Smooth muscle cell (in vitro differentiated cells): ENCODE measurements around the gene ARHGEF40. TPM values are rescaled to one million over a fixed set of nuclear protein-coding genes. Genes with fewer than 3 reads are reported as not detected.

Experiments
- DNase-seq: peaks from one replicate; lab custom pipeline; 2025; ENCODE audit not compliant: unreplicated experiment; lab: John Stamatoyannopoulos, UW
- H2AFZ ChIP-seq: fragments of 200-600 bp; sonication (generic); 2 replicates; pipeline ENCODE4 v1.6.0; 2016; ENCODE audit warnings: antibody characterized with exemption, low read depth, mild to moderate bottlenecking
- H3F3A ChIP-seq: fragments of 200-600 bp; sonication (generic); 2 replicates; pipeline ENCODE4 v1.6.0; 2017; ENCODE audit warnings: antibody characterized with exemption, low read depth
- H3K27ac ChIP-seq: fragments of 200-600 bp; sonication (generic); 2 replicates; pipeline ENCODE4 v1.5.1; 2016; ENCODE audit warnings: low read depth, mild to moderate bottlenecking
- H3K27me3 ChIP-seq: fragments of 200-600 bp; sonication (generic); 2 replicates; pipeline ENCODE4 v1.6.1; 2016; ENCODE audit warnings: low read depth, mild to moderate bottlenecking
- H3K36me3 ChIP-seq: fragments of 200-600 bp; sonication (generic); 2 replicates; pipeline ENCODE4 v1.5.1; 2016; ENCODE audit warnings: low read depth
- H3K4me1 ChIP-seq: fragments of 200-600 bp; sonication (generic); 2 replicates; pipeline ENCODE4 v1.5.1; 2016; ENCODE audit warnings: low read depth
- H3K4me2 ChIP-seq: fragments of 200-600 bp; sonication (generic); 2 replicates; pipeline ENCODE4 v1.6.0; 2016; ENCODE audit warnings: mild to moderate bottlenecking
- H3K4me3 ChIP-seq: fragments of 200-600 bp; sonication (generic); 2 replicates; pipeline ENCODE4 v1.5.1; 2016; ENCODE audit warnings: mild to moderate bottlenecking
- H3K79me2 ChIP-seq: fragments of 200-600 bp; sonication (generic); 2 replicates; pipeline ENCODE4 v1.6.0; 2016; ENCODE audit warnings: low read depth, mild to moderate bottlenecking
- H3K9ac ChIP-seq: fragments of 200-600 bp; sonication (generic); 2 replicates; pipeline ENCODE4 v1.6.0; 2016; ENCODE audit warnings: low read depth
- H3K9me3 ChIP-seq: fragments of 200-600 bp; sonication (generic); replicated peaks from 2 replicates; pipeline ENCODE4 v1.5.1; 2016; ENCODE audit warnings: low read depth
- H4K20me1 ChIP-seq: fragments of 200-600 bp; sonication (generic); 2 replicates; pipeline ENCODE4 v1.6.0; 2016; ENCODE audit warnings: low read depth
- CTCF ChIP-seq: fragments of 200-600 bp; sonication (generic); IDR thresholded peaks from 2 replicates; pipeline ENCODE4 v1.5.1; 2017; ENCODE audit warnings: borderline replicate concordance, mild to moderate bottlenecking, antibody characterized with exemption; ENCODE audit not compliant: insufficient read depth, poor library complexity, severe bottlenecking
- WGBS: methylation state at CpG from one replicate; pipeline ENCODE4 v1.1.7; 2016; ENCODE audit warnings: low lambda C conversion rate; 5-methylcytosine and 5-hydroxymethylcytosine counted together
- polyA plus RNA-seq: library from polyadenylated mRNA; unstranded; fragments of >200 nt; fragmentation: Nextera tagmentation; extraction: Ambion mirVana; gene quantifications from 2 replicates; pipeline ENCODE4 v1.2.1, GENCODE V29; 2016
- total RNA-seq: library from RNA; depleted of rRNA; stranded (reverse); fragments of >200 nt; gene quantifications from 2 replicates; pipeline ENCODE4 v1.2.3, GENCODE V29; 2014

The ARHGEF40 gene
- total and polyA plus RNA-seq, 2 experiments from 2014 or later = 67.8 to 74.4 TPM

DNA sequence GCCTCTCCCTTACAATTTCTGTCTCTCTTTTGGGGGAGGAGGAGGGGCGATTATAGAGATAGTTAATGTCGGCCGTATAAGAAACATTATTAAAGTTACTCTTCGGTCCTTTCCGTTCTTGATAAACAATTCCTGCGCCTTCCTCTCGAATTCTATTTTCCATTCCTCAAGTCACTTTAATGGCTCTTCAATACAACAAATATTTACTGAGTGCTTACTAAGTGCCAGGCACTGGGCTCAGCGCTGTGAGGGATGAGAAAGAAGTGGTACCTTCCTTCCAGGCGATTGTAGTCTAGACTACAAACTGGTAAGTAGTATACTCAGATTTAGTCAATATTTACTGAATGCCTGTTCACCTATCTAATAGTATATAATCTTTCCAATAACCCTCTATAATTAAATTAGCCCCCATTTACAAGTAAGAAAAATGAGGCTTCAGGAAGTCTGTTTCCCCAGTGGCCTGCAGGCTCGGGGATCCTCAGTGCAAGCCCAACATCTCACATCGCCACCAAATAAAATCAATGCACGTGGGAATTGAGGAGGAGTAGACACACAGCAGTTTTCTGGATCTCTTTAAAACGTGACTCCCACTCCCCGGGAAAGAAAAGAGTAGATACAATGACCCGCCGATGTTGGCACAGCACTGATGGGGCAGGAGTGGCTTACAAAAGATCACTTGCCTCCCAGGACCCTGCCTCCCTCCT, 28.9 kb downstream of the ARHGEF40 start:
- peak overlapping the region; percentile 50 for H3K9ac ChIP-seq

GRCh38 chr14:21099596-21099985, 29.5 kb downstream of the ARHGEF40 start:
- Histone ChIP-seq H3F3A (peaks cover 27% of the 10 kb centered on the region), H3K9ac (no peak overlapping the region), H3K9me3 (no peaks in the 10 kb centered on the region), H3K4me3 (peak overlapping the region; percentile 70), H3K36me3 (no peaks in the 10 kb centered on the region), H2AFZ (no peak overlapping the region), H3K4me1 (peaks cover 52% of the 10 kb centered on the region), H3K27me3 (no peaks in the 10 kb centered on the region), H4K20me1 (peaks cover 12% of the 10 kb centered on the region), H3K4me2 (peak overlapping the region; percentile 96), H3K27ac (no peak overlapping the region), H3K79me2 (no peaks in the 10 kb centered on the region)
- no peak for DNase-seq
- no peak for TF ChIP-seq CTCF
- whole genome bisulfite sequencing = 76% methylated on average over 5 of the region's 5 CpGs

More for the DNA sequence above, 28.9 kb downstream of the ARHGEF40 start:
- Histone ChIP-seq H3K36me3 (no peaks in the 10 kb centered on the region), H3K4me3 (peak overlapping the region; percentile 70), H3K27ac (peak overlapping the region; percentile 44), H3K4me1 (peaks cover 54% of the 10 kb centered on the region), H4K20me1 (peaks cover 16% of the 10 kb centered on the region), H3K27me3 (no peaks in the 10 kb centered on the region), H3K4me2 (peak overlapping the region; percentile 96), H3F3A (peaks cover 31% of the 10 kb centered on the region), H3K79me2 (no peaks in the 10 kb centered on the region), H2AFZ (peak overlapping the region; percentile 86), H3K9me3 (no peaks in the 10 kb centered on the region)
- no peak for DNase-seq
- no peak for TF ChIP-seq CTCF
- 16% methylated on average over 16 of the region's 16 CpGs for WGBS

- H3K36me3 ChIP-seq = no peaks in the 10 kb centered on the region
- no peak within 1 kb of the TSS for H3K4me2 ChIP-seq
- H3F3A ChIP-seq = peaks cover 25% of the 10 kb centered on the region
- no peak within 1 kb of the TSS for H3K9ac ChIP-seq
- no peak within 1 kb of the TSS for H2AFZ ChIP-seq
- H4K20me1 ChIP-seq = peaks cover 5% of the 10 kb centered on the region
- no peaks in the 10 kb centered on the region for H3K79me2 ChIP-seq
- no peak for DNase-seq
- no peaks in the 10 kb centered on the region for H3K27me3 ChIP-seq
- no peaks in the 10 kb centered on the region for H3K9me3 ChIP-seq
- no peak within 1 kb of the TSS for H3K4me3 ChIP-seq
- WGBS = 91% methylated on average over 5 of the region's 5 CpGs
- TF ChIP-seq CTCF = no peak
- H3K4me1 ChIP-seq = peaks cover 49% of the 10 kb centered on the region
- peak within 1 kb of the TSS; percentile 31 for H3K27ac ChIP-seq
Measured at GRCh38 chr14:21100931-21101330, 30.8 kb downstream of the ARHGEF40 start, which contains the start of gene TMEM253. TMEM253 (plus strand) TSS chr14:21101066; CDS start chr14:21101344, 278 bp downstream.
